IMR-90 (cell line): ENCODE results near the gene SEC24D. TPM values are rescaled to one million over a fixed set of nuclear protein-coding genes. Genes with fewer than 3 reads are reported as not detected.

Experiments
- ATAC-seq: fragments of 200-7000 bp; cut with Tn5 transposase; 2 replicates; pipeline ENCODE4 v1.9.1; 2020; ENCODE audit warnings: low read depth, mild to moderate bottlenecking, moderate library complexity
- BruUV-seq: library from RNA; stranded (reverse); fragments of 400-500 nt; replicated peaks from 2 replicates; lab custom pipeline; 2021; lab: Mats Ljungman, UMichigan
- CTCF ChIA-PET: fragments of 300-600 bp; formaldehyde crosslinking; extraction: SDS; loops from one replicate; lab custom pipeline; 2021; ENCODE audit warnings: antibody characterized with exemption; lab: Yijun Ruan, JAX
- POLR2A ChIA-PET: fragments of 300-600 bp; sonication (Branson Sonifier 250); formaldehyde crosslinking; loops from one replicate; lab custom pipeline; 2022; ENCODE audit warnings: antibody characterized with exemption; ENCODE audit not compliant: unreplicated experiment; lab: Charles Lee
- DNase-seq: peaks from one replicate; pipeline ENCODE4 v3.0.0; 2013
- H2AFZ ChIP-seq: replicated peaks from 2 replicates; pipeline ENCODE3; 2013; ENCODE audit warnings: low read length, mild to moderate bottlenecking; ENCODE audit not compliant: poor library complexity
- H2AK5ac ChIP-seq: 2 replicates; pipeline ENCODE4 v1.6.1; 2013; ENCODE audit warnings: low read depth, low read length, inconsistent platforms
- H2AK9ac ChIP-seq: replicated peaks from 2 replicates; pipeline ENCODE3; 2013; ENCODE audit warnings: mild to moderate bottlenecking, low read depth, low read length, moderate library complexity; ENCODE audit not compliant: poor library complexity
- H2BK120ac ChIP-seq: 2 replicates; pipeline ENCODE4 v1.6.1; 2013; ENCODE audit warnings: low read depth, low read length, inconsistent platforms
- H2BK15ac ChIP-seq: 3 replicates; pipeline ENCODE4 v1.6.1; 2013; ENCODE audit warnings: low read depth, low read length, inconsistent platforms
- H2BK20ac ChIP-seq: 2 replicates; pipeline ENCODE4 v1.6.1; 2013; ENCODE audit warnings: low read depth, mild to moderate bottlenecking, inconsistent platforms, low read length, moderate library complexity
- H2BK5ac ChIP-seq: 2 replicates; pipeline ENCODE4 v1.6.1; 2013; ENCODE audit warnings: mild to moderate bottlenecking, low read depth, low read length, inconsistent platforms; ENCODE audit not compliant: poor library complexity, severe bottlenecking
- H3K14ac ChIP-seq: replicated peaks from 2 replicates; pipeline ENCODE4 v1.6.1; 2013; ENCODE audit warnings: low read depth, low read length, inconsistent platforms
- H3K18ac ChIP-seq: 2 replicates; pipeline ENCODE4 v1.6.1; 2013; ENCODE audit warnings: low read depth, low read length, control low read depth
- H3K23ac ChIP-seq: 2 replicates; pipeline ENCODE4 v1.6.1; 2013; ENCODE audit warnings: low read depth, low read length, inconsistent platforms
- H3K27ac ChIP-seq: 2 replicates; pipeline ENCODE4 v1.5.1; 2013; ENCODE audit warnings: mild to moderate bottlenecking, control low read depth, low read length; ENCODE audit not compliant: insufficient read depth
- H3K27me3 ChIP-seq: 2 replicates; pipeline ENCODE4 v1.6.1; 2013; ENCODE audit warnings: low read length; ENCODE audit not compliant: control insufficient read depth, insufficient read depth
- H3K36me3 ChIP-seq: 2 replicates; pipeline ENCODE4 v1.6.1; 2013; ENCODE audit warnings: low read length, mixed read lengths; ENCODE audit not compliant: control insufficient read depth, insufficient read depth
- H3K4ac ChIP-seq: 2 replicates; pipeline ENCODE4 v1.6.1; 2013; ENCODE audit warnings: low read depth, low read length, inconsistent platforms
- H3K4me1 ChIP-seq: 2 replicates; pipeline ENCODE4 v1.6.1; 2013; ENCODE audit warnings: low read length, mixed read lengths; ENCODE audit not compliant: control insufficient read depth, insufficient read depth
- H3K4me2 ChIP-seq: 2 replicates; pipeline ENCODE4 v1.6.1; 2013; ENCODE audit warnings: low read depth, mild to moderate bottlenecking, control low read depth, low read length, moderate library complexity
- H3K4me3 ChIP-seq: 2 replicates; pipeline ENCODE4 v1.5.1; 2013; ENCODE audit warnings: low read depth, mild to moderate bottlenecking, control low read depth, low read length, moderate library complexity; ENCODE audit not compliant: insufficient read depth
- H3K56ac ChIP-seq: 2 replicates; pipeline ENCODE4 v1.6.1; 2013; ENCODE audit warnings: low read length, inconsistent platforms; ENCODE audit not compliant: insufficient read depth; ENCODE audit errors: extremely low read depth
- H3K79me1 ChIP-seq, 2 experiments: 2 replicates each; pipeline ENCODE4 v1.6.1; 2013; ENCODE audit warnings: low read length in 2 of 2, inconsistent platforms in 1 of 2, low read depth in 1 of 2
- H3K9ac ChIP-seq: 2 replicates; pipeline ENCODE4 v1.6.1; 2013; ENCODE audit warnings: low read depth, low read length, control low read depth
- H3K9me1 ChIP-seq: 2 replicates; pipeline ENCODE4 v1.6.1; 2013; ENCODE audit warnings: low read length, inconsistent platforms; ENCODE audit not compliant: insufficient read depth
- H3K9me3 ChIP-seq: 2 replicates; pipeline ENCODE4 v1.6.1; 2013; ENCODE audit warnings: low read length; ENCODE audit not compliant: control insufficient read depth, insufficient read depth
- H4K20me1 ChIP-seq: 2 replicates; pipeline ENCODE4 v1.6.1; 2013; ENCODE audit warnings: low read length, inconsistent platforms; ENCODE audit not compliant: insufficient read depth
- H4K5ac ChIP-seq: 2 replicates; pipeline ENCODE4 v1.6.1; 2013; ENCODE audit warnings: mild to moderate bottlenecking, low read depth, low read length, control low read depth
- H4K8ac ChIP-seq, 2 experiments: 2 replicates each; pipeline ENCODE4 v1.6.1; 2013; ENCODE audit warnings: low read depth in 2 of 2, low read length in 2 of 2, control low read depth in 1 of 2, inconsistent platforms in 1 of 2
- H4K91ac ChIP-seq: 2 replicates; pipeline ENCODE4 v1.6.1; 2013; ENCODE audit warnings: low read depth, low read length, inconsistent platforms; ENCODE audit not compliant: insufficient read depth
- CEBPB ChIP-seq: IDR thresholded peaks from 2 replicates; pipeline ENCODE4 v1.6.1; 2012; ENCODE audit warnings: low read depth, low read length, improper control_type of control experiment
- CHD1 ChIP-seq: IDR thresholded peaks from 2 replicates; pipeline ENCODE4 v1.6.1; 2012; ENCODE audit warnings: low read depth, low read length, improper control_type of control experiment
- CTCF ChIP-seq: conservative IDR thresholded peaks from 2 replicates; pipeline ENCODE4 v1.5.1; 2012; ENCODE audit warnings: mild to moderate bottlenecking, low read depth, low read length, improper control_type of control experiment
- ELK1 ChIP-seq: fragments of 150-350 bp; IDR thresholded peaks from 2 replicates; pipeline ENCODE4 v1.6.1; 2016; ENCODE audit warnings: low read depth, mild to moderate bottlenecking, low read length, moderate library complexity, borderline replicate concordance
- FOS ChIP-seq: fragments of 150-350 bp; IDR thresholded peaks from 2 replicates; pipeline ENCODE4 v1.6.1; 2016; ENCODE audit warnings: low read depth, low read length
- MAFK ChIP-seq: IDR thresholded peaks from 2 replicates; pipeline ENCODE4 v1.6.1; 2012; ENCODE audit warnings: low read depth, low read length, improper control_type of control experiment
- MXI1 ChIP-seq: IDR thresholded peaks from 2 replicates; pipeline ENCODE4 v1.6.1; 2012; ENCODE audit warnings: low read depth, mild to moderate bottlenecking, low read length, moderate library complexity, borderline replicate concordance
- NFE2L2 ChIP-seq: fragments of 150-350 bp; IDR thresholded peaks from 2 replicates; pipeline ENCODE4 v1.6.1; 2016; ENCODE audit warnings: low read depth, mild to moderate bottlenecking, low read length
- POLR2A ChIP-seq: IDR thresholded peaks from 2 replicates; pipeline ENCODE4 v1.6.1; 2012; ENCODE audit warnings: mild to moderate bottlenecking, low read depth, low read length
- RAD21 ChIP-seq: IDR thresholded peaks from 2 replicates; pipeline ENCODE4 v1.6.1; 2012; ENCODE audit warnings: low read length, improper control_type of control experiment
- RFX5 ChIP-seq: IDR thresholded peaks from 2 replicates; pipeline ENCODE4 v1.8.0; 2012; ENCODE audit warnings: low read depth, mild to moderate bottlenecking, low read length, moderate library complexity
- SMC3 ChIP-seq: fragments of 150-350 bp; IDR thresholded peaks from 2 replicates; pipeline ENCODE4 v1.6.1; 2016; ENCODE audit warnings: low read depth, mild to moderate bottlenecking, antibody characterized with exemption, low read length, moderate library complexity
- USF2 ChIP-seq: fragments of 150-350 bp; IDR thresholded peaks from 2 replicates; pipeline ENCODE4 v1.6.1; 2017; ENCODE audit warnings: mild to moderate bottlenecking, antibody characterized with exemption, low read length, low read depth
- WGBS, 2 experiments: methylation state at CpG; one replicate each; pipeline versions ENCODE4 v1.1.5 to v1.1.7; 2013; ENCODE audit warnings: missing lambda C conversion rate in 2 of 2; ENCODE audit not compliant: insufficient read length in 1 of 2; ENCODE audit errors: extremely low coverage in 2 of 2; 5-methylcytosine and 5-hydroxymethylcytosine counted together
- dilution Hi-C: fragments of 300-500 bp; cut with HindIII; formaldehyde crosslinking; loops from one replicate; pipeline ENCODE4 v1.14.3; 2018; ENCODE audit warnings: low sequenced_read_pairs; ENCODE audit not compliant: unreplicated experiment
- in situ Hi-C: fragments of 300-500 bp; cut with MboI; formaldehyde crosslinking; loops from 3 replicates; pipeline ENCODE4 v1.14.3; 2019; ENCODE audit warnings: low sequenced_read_pairs, inconsistent platforms, mixed read lengths
- intact Hi-C: fragments of 100-400 bp; cut with micrococcal nuclease; formaldehyde crosslinking; loops from 2 replicates; pipeline ENCODE4 v1.10.0; 2022
- polyA plus RNA-seq, 3 experiments: library from polyadenylated mRNA; depleted of rRNA; stranded (reverse); fragments of >200 nt; gene quantifications; 2 replicates each; pipeline ENCODE4 v1.2.3, GENCODE V29; 2012; ENCODE audit warnings: low replicate concordance in 1 of 3
- total RNA-seq: library from RNA; depleted of rRNA; stranded (reverse); fragments of >200 nt; gene quantifications from 2 replicates; pipeline ENCODE4 v1.2.3, GENCODE V29; 2012

The SEC24D gene
- total and polyA plus RNA-seq, 2 of the 4 experiments (the other 2 are of a cell fraction), result 93.2 to 111 TPM

GRCh38 chr4:118756429-118756828 lies 79.5 kb downstream of the SEC24D start:
- ATAC-seq, result peak; percentile 5; the same call in 1 of the 2 replicates
- Histone ChIP-seq H2AK5ac (no peak overlapping the region), H2BK20ac (peak overlapping the region; percentile 54; the same call in 1 of the 2 replicates), H3K14ac (no peak overlapping the region), H2BK5ac (peak overlapping the region; percentile 82), H3K79me1 (peaks cover 30 to 62% of the 10 kb centered on the region in 2 experiments), H3K27me3 (no peaks in the 10 kb centered on the region), H3K9me1 (peaks cover 21% of the 10 kb centered on the region), H3K56ac (no peak overlapping the region), H2BK120ac (no peak overlapping the region), H3K4me1 (peaks cover 25% of the 10 kb centered on the region), H4K91ac (peak overlapping the region; percentile 59; the same call in 1 of the 2 replicates), H3K4ac (0 out of 2 replicates have a peak overlapping the region, but pooled peaks have one; percentile 61), H3K23ac (peak overlapping the region; percentile 82; the same call in 1 of the 2 replicates), H4K8ac (peak overlapping the region in 1 of 2 experiments; percentile 54; a peak in 1 of 4 replicates), H3K9ac (no peak overlapping the region), H3K18ac (peak overlapping the region; percentile 69; the same call in 1 of the 2 replicates), H3K4me3 (no peak overlapping the region), H4K20me1 (peaks cover 39% of the 10 kb centered on the region), H4K5ac (peak overlapping the region; percentile 89), H2AK9ac (no peak overlapping the region), H3K27ac (peak overlapping the region; percentile 80; the same call in 1 of the 2 replicates), H3K36me3 (peaks cover 22% of the 10 kb centered on the region), H3K9me3 (no peaks in the 10 kb centered on the region), H2AFZ (no peak overlapping the region), H2BK15ac (no peak overlapping the region; the same call in 2 of the 3 replicates), H3K4me2 (peak overlapping the region; percentile 46; the same call in 1 of the 2 replicates)
- dilution Hi-C loops (no loop called here), intact Hi-C loops (no loop called here), in situ Hi-C loops (no loop called here)
- no TSS peak for BruUV-seq
- POLR2A ChIA-PET, result no interaction called here
- DNase-seq, result no peak
- CTCF ChIA-PET, result no interaction called here
- TF ChIP-seq CTCF, result no peak
- no peak for TF ChIP-seq FOS
- TF ChIP-seq RFX5, result no peak
- no peak for TF ChIP-seq MXI1
- no peak for TF ChIP-seq CHD1
- TF ChIP-seq ELK1, result no peak
- TF ChIP-seq SMC3, result no peak
- TF ChIP-seq NFE2L2, result no peak
- no peak for TF ChIP-seq RAD21
- no peak for TF ChIP-seq CEBPB
- TF ChIP-seq POLR2A, result no peak
- TF ChIP-seq MAFK, result no peak
- no peak for TF ChIP-seq USF2
- WGBS, 2 experiments, result 0% methylated on average over 1 of the region's 3 CpGs; no CpG with 5 or more reads in 1 of the 2 experiments
